GM21528 (cell line): ENCODE results near the gene PHYHIPL.

Experiments
- ATAC-seq: cut with Tn5 transposase; IDR thresholded peaks from one replicate; pipeline ENCODE4 v1.9.1; 2021; ENCODE audit warnings: mild to moderate bottlenecking, moderate library complexity; ENCODE audit not compliant: unreplicated experiment, low FRiP score

PHYHIPL gene

GRCh38 chr10:59285848-59286247, 109.4 kb downstream of the PHYHIPL start:
- ATAC-seq = no peak

GRCh38 chr10:59287587-59288255, 111.3 kb downstream of the PHYHIPL start:
- no peak for ATAC-seq

DNA sequence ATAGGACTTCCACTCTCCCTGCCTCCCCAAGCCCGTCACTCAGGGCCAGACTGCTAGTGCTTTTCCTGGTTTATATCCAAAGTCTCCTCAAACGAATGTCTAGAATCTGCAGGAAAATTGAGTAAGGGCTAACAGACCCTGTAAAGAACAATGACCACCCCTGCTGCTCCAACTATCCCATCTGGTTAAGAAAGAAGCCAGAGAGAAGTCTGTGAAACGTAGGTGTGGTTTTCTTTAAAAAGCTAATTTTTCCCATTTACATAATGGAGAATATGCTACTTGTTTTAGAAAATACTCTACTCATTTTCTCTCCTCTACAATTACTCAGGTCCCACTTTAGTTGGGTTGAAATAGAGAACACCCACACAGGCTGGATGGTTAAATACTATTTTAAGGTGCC, 113.4 kb downstream of the PHYHIPL start:
- no peak for ATAC-seq

DNA sequence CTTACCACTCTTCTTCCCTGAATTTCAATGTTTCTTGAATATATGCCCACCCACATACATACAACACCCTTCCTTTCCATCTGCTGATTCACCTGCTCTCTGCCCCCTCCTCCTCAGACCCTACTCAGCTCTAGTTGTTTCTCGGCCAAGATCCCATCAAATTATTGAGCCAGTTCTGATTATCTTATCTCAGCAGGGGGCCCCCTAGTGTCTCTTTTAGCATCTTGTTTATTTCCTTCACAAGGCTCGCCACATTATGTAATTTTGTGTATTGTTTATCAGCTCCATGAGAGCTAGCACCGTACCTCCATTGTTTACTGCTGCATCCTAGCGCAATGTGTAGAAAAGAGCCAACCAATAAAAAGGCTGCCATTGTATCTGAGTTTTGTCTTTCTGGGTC, 114.0 kb downstream of the PHYHIPL start:
- no peak for ATAC-seq
